Spleen (tissue), 11 donors: ENCODE results near the gene FBXO21. TPM values are rescaled to one million over a fixed set of nuclear protein-coding genes. Genes with fewer than 3 reads are reported as not detected.
"Not testable (repeated sequence)": the region's sequence is repeated elsewhere in the genome, so short reads cannot be mapped to it uniquely, and the experiment has no call there.

Experiments
- DNase-seq: peaks from one replicate; pipeline ENCODE4 v3.0.0-alpha.2; 2020
- H3K27ac ChIP-seq, 8 donors: fragments of 200-600 bp; sonication (generic) in 7 of 8; 1 replicate in 4 of 8; 2 replicates in 4 of 8; pipeline versions ENCODE4 v1.5.0 to v1.8.0; 2016 to 2021; ENCODE audit warnings: inconsistent platforms in 4 of 8, mild to moderate bottlenecking in 4 of 8, moderate library complexity in 1 of 8
- H3K27me3 ChIP-seq, 7 donors: fragments of 200-600 bp; sonication (generic) in 6 of 7; replicated peaks in 1 of 7; 1 replicate in 4 of 7; 2 replicates in 3 of 7; pipeline versions ENCODE4 v1.5.0 to v1.8.0; 2016 to 2021; ENCODE audit warnings: inconsistent platforms in 3 of 7, mild to moderate bottlenecking in 1 of 7
- H3K36me3 ChIP-seq, 6 donors: fragments of 200-600 bp; sonication (generic) in 5 of 6; 1 replicate in 4 of 6; 2 replicates in 2 of 6; pipeline versions ENCODE4 v1.5.0 to v1.8.0; 2016 to 2021; ENCODE audit warnings: inconsistent platforms in 2 of 6
- H3K4me1 ChIP-seq, 6 donors: fragments of 200-600 bp; sonication (generic) in 5 of 6; 1 replicate in 3 of 6; 2 replicates in 3 of 6; pipeline versions ENCODE4 v1.5.0 to v1.8.0; 2016 to 2021; ENCODE audit warnings: inconsistent platforms in 3 of 6
- H3K4me3 ChIP-seq, 8 donors: fragments of 200-600 bp; sonication (generic) in 7 of 8; 1 replicate in 4 of 8; 2 replicates in 4 of 8; pipeline versions ENCODE4 v1.5.0 to v1.8.0; 2016 to 2021; ENCODE audit warnings: inconsistent platforms in 4 of 8, mild to moderate bottlenecking in 4 of 8, moderate library complexity in 2 of 8
- H3K9me3 ChIP-seq, 8 donors: fragments of 200-600 bp; sonication (generic) in 7 of 8; 1 replicate in 4 of 8; 2 replicates in 4 of 8; pipeline versions ENCODE4 v1.5.0 to v1.8.0; 2016 to 2021; ENCODE audit warnings: inconsistent platforms in 4 of 8
- CTCF ChIP-seq, 11 experiments: fragments of 200-600 bp in 7 of 11; fragments of 450-650 bp in 4 of 11; sonication (generic) in 4 of 11; IDR thresholded peaks in 8 of 11; conservative IDR thresholded peaks in 3 of 11; 1 replicate in 7 of 11; 2 replicates in 4 of 11; pipeline versions ENCODE4 v1.4.0 to v1.8.0; 2016 to 2021; ENCODE audit warnings: antibody characterized with exemption in 11 of 11, inconsistent platforms in 4 of 11, mild to moderate bottlenecking in 1 of 11
- POLR2A ChIP-seq, 3 donors: fragments of 450-650 bp; IDR thresholded peaks; one replicate each; pipeline ENCODE4 v1.5.1; 2017; ENCODE audit warnings: antibody characterized with exemption in 3 of 3, mild to moderate bottlenecking in 1 of 3
- POLR2AphosphoS5 ChIP-seq, 3 donors: sonication (generic); formaldehyde crosslinking; IDR thresholded peaks; one replicate each; pipeline ENCODE4 v1.5.1; 2017; ENCODE audit warnings: antibody characterized with exemption in 3 of 3
- WGBS, 5 donors: extraction: QIAGEN DNeasy Blood & Tissue Kit in 3 of 5; methylation state at CpG; one replicate each; pipeline versions ENCODE4 v1.1.5 to v1.1.7; 2013 to 2018; 5-methylcytosine and 5-hydroxymethylcytosine counted together
- intact Hi-C: fragments of 100-400 bp; cut with DNase I; formaldehyde crosslinking; loops from one replicate; pipeline ENCODE4 v1.15.0; 2023; ENCODE audit warnings: low total_unique reads
- polyA plus RNA-seq, 3 donors: library from polyadenylated mRNA; stranded (reverse); fragments of 200-250 nt; gene quantifications; one replicate each; pipeline ENCODE4 v1.2.1, GENCODE V29; 2013
- total RNA-seq, 7 donors: library from RNA; depleted of rRNA in 3 of 7; stranded (reverse); fragments of >200 nt in 3 of 7; fragmentation: NEBNext Ultra II Directional in 4 of 7; extraction: Animal tissue kit (Norgen Biotek cat#: 25700) in 4 of 7; gene quantifications; one replicate each; pipeline versions ENCODE4 v1.1.0 to v1.2.1, GENCODE V29; 2016 to 2021
- donor health status: healthy with polysubstance abuse.
- donor health status: DM: no; HTN: no; CAD: no; lungs with moderate emphysema.
- donor health status: DM: no; HTN: no; CAD: no.
- donor health status: Bipolar disorder and iron deficiency.
- donor health status: healthy.
- donor health status: DM: no; HTN: no; CAD: no.
- donor health status: DM: yes; HTN: yes; CAD: no.

FBXO21 gene
- total and polyA plus RNA-seq, 10 donors = 6.3 to 130 (median 39.2) TPM

- intact Hi-C loops = no loop called here
- DNase-seq = no peak
- WGBS, 5 donors = 74 to 91% (median 81%) methylated on average over 6 of the region's 6 CpGs
- Histone ChIP-seq H3K36me3 (no peaks in the 10 kb centered on the region), H3K4me1 (no peaks in the 10 kb centered on the region), H3K9me3 (no peaks in the 10 kb centered on the region), H3K27me3 (peaks cover 0 to 38% (median 0%) of the 10 kb centered on the region in 7 donors), H3K27ac (no peak overlapping the region), H3K4me3 (no peak overlapping the region)
- TF ChIP-seq POLR2A (IDR thresholded peaks at IDR 0.05) = no peak
- no peak for TF ChIP-seq CTCF (IDR thresholded peaks at IDR 0.05 in 8 of 11, conservative IDR thresholded peaks at IDR 0.05 in 3 of 11)
- no peak for TF ChIP-seq POLR2AphosphoS5 (IDR thresholded peaks at IDR 0.05)
Measured at GRCh38 chr12:117225179-117225578, 34.9 kb upstream of the FBXO21 start.

GRCh38 chr12:117220947-117221346 is 30.7 kb upstream of the FBXO21 start:
- H3K4me3 ChIP-seq, intact Hi-C loops: not testable (repeated sequence)
- 68 to 81% (median 76%) methylated on average over 5 of the region's 5 CpGs for WGBS, 5 donors

GRCh38 chr12:117218149-117218548 is 27.9 kb upstream of the FBXO21 start:
- no peak for TF ChIP-seq POLR2A (IDR thresholded peaks at IDR 0.05)
- TF ChIP-seq POLR2AphosphoS5 (IDR thresholded peaks at IDR 0.05) = no peak
- TF ChIP-seq CTCF (IDR thresholded peaks at IDR 0.05 in 8 of 11, conservative IDR thresholded peaks at IDR 0.05 in 3 of 11) = no peak
- no peak overlapping the region for H3K27ac ChIP-seq
- no peak overlapping the region for H3K4me3 ChIP-seq
- peaks cover 0 to 51% (median 0%) of the 10 kb centered on the region in 7 donors for H3K27me3 ChIP-seq
- no peaks in the 10 kb centered on the region for H3K36me3 ChIP-seq
- intact Hi-C loops = no loop called here
- WGBS, 5 donors = 77 to 83% (median 79%) methylated on average over 6 to 7 of the region's 7 CpGs
- H3K4me1 ChIP-seq = no peaks in the 10 kb centered on the region
- no peak for DNase-seq
- H3K9me3 ChIP-seq = no peaks in the 10 kb centered on the region

More at GRCh38 chr12:117220947-117221346, 30.7 kb upstream of the FBXO21 start:
- not testable (repeated sequence) for H3K4me1 ChIP-seq, H3K27ac ChIP-seq, H3K36me3 ChIP-seq, H3K9me3 ChIP-seq, DNase-seq
- H3K27me3 ChIP-seq = peaks cover 0 to 51% (median 0%) of the 10 kb centered on the region in 7 donors

GRCh38 chr12:117216686-117217085 is 26.4 kb upstream of the FBXO21 start:
- 72 to 77% (median 75%) methylated on average over 5 of the region's 5 CpGs for WGBS, 5 donors
- intact Hi-C loops = no loop called here
- H3K27ac ChIP-seq = no peak overlapping the region
- TF ChIP-seq POLR2AphosphoS5 (IDR thresholded peaks at IDR 0.05) (no peak), POLR2A (IDR thresholded peaks at IDR 0.05) (no peak), CTCF (IDR thresholded peaks at IDR 0.05 in 8 of 11, conservative IDR thresholded peaks at IDR 0.05 in 3 of 11) (no peak)
- H3K36me3 ChIP-seq = no peaks in the 10 kb centered on the region
- H3K27me3 ChIP-seq = peaks cover 0 to 51% (median 0%) of the 10 kb centered on the region in 7 donors
- no peaks in the 10 kb centered on the region for H3K9me3 ChIP-seq
- no peak for DNase-seq
- no peak overlapping the region for H3K4me3 ChIP-seq
- H3K4me1 ChIP-seq = no peaks in the 10 kb centered on the region

- H3K9me3 ChIP-seq = no peaks in the 10 kb centered on the region
- no peak overlapping the region for H3K4me3 ChIP-seq
- H3K27ac ChIP-seq = no peak overlapping the region
- intact Hi-C loops = no loop called here
- WGBS, 5 donors = 60 to 77% (median 70%) methylated on average over 10 of the region's 10 CpGs
- no peak for DNase-seq
- H3K36me3 ChIP-seq = no peaks in the 10 kb centered on the region
- TF ChIP-seq POLR2AphosphoS5 (IDR thresholded peaks at IDR 0.05) = no peak
- TF ChIP-seq CTCF (IDR thresholded peaks at IDR 0.05 in 8 of 11, conservative IDR thresholded peaks at IDR 0.05 in 3 of 11) = no peak
- no peak for TF ChIP-seq POLR2A (IDR thresholded peaks at IDR 0.05)
- H3K27me3 ChIP-seq = peaks cover 0 to 44% (median 0%) of the 10 kb centered on the region in 7 donors
- H3K4me1 ChIP-seq = no peaks in the 10 kb centered on the region
Measured at GRCh38 chr12:117214797-117215196, 24.5 kb upstream of the FBXO21 start.
